Activated T-cell treated with anti-CD3 and anti-CD28 coated beads, Interleukin-2, amount 50 U/mL, for 72 hours (primary cell): ENCODE results near the gene TSHZ2. TPM values are rescaled to one million over a fixed set of nuclear protein-coding genes. Genes with fewer than 3 reads are reported as not detected.
A peak's percentile ranks its signal among the peaks of the same experiment; 100 is the strongest.

Source experiments
- ATAC-seq, 2 donors: fragments of 150-1000 bp; cut with Tn5 transposase; replicated peaks in 1 of 2; 2 replicates each; pipeline ENCODE4 v1.10.0; 2021; ENCODE audit warnings: moderate library complexity in 2 of 2, mild to moderate bottlenecking in 1 of 2
- DNase-seq, 2 donors: peaks; one replicate each; pipeline ENCODE4 v3.0.0; 2021 to 2022; ENCODE audit warnings: mixed read lengths in 1 of 2
- H3K27ac Mint-ChIP-seq: one replicate; pipeline ENCODE4 v1.8.0; 2022; ENCODE audit warnings: mild to moderate bottlenecking, moderate library complexity, mixed read lengths
- H3K27me3 Mint-ChIP-seq: one replicate; pipeline ENCODE4 v1.8.0; 2022; ENCODE audit warnings: low read depth, mixed read lengths
- H3K36me3 Mint-ChIP-seq, 2 donors: one replicate each; pipeline ENCODE4 v1.8.0; 2022; ENCODE audit warnings: mixed read lengths in 2 of 2, mild to moderate bottlenecking in 1 of 2; ENCODE audit not compliant: insufficient read depth in 2 of 2
- H3K4me1 Mint-ChIP-seq: one replicate; pipeline ENCODE4 v1.8.0; 2022; ENCODE audit warnings: low read depth, mixed read lengths
- H3K4me3 Mint-ChIP-seq, 2 donors: one replicate each; pipeline ENCODE4 v1.8.0; 2022; ENCODE audit warnings: mild to moderate bottlenecking in 2 of 2, mixed read lengths in 2 of 2, moderate library complexity in 2 of 2
- H3K9me3 Mint-ChIP-seq, 2 donors: one replicate each; pipeline ENCODE4 v1.8.0; 2022; ENCODE audit warnings: mixed read lengths in 2 of 2
- total RNA-seq, 2 donors: library from RNA; stranded (reverse); gene quantifications; one replicate each; pipeline ENCODE4 v1.2.3, GENCODE V29; 2022

Gene TSHZ2
- total RNA-seq, 2 donors from 2014 or later, result 29.3 to 56.7 TPM

DNA sequence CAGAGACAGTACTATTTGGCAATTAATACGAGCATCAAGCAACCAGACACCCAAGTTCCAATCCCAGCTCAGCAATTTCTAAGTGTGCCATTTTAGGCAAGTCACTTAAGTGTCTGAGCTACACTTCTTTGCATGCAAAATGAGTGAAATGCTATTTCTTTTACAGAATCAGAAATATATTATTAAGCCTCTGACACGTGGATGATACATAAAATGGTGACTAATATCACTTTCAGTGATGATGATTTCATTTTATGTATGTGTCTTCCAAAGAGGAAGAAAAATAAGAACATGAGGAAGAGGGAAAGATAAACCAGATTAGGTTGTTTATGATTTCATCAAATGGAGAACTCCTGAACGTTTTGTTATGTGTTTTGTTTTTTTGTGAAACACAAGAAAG lies 158.6 kb downstream of the TSHZ2 start:
- Mint-ChIP-seq H3K4me1 (peaks cover 44% of the 10 kb centered on the region), H3K36me3 (peaks cover 0 to 2% of the 10 kb centered on the region in 2 donors), H3K27me3 (peaks cover 9% of the 10 kb centered on the region), H3K4me3 (no peak overlapping the region), H3K27ac (no peak overlapping the region), H3K9me3 (no peaks in the 10 kb centered on the region)
- ATAC-seq (no peak), DNase-seq (no peak)

DNA sequence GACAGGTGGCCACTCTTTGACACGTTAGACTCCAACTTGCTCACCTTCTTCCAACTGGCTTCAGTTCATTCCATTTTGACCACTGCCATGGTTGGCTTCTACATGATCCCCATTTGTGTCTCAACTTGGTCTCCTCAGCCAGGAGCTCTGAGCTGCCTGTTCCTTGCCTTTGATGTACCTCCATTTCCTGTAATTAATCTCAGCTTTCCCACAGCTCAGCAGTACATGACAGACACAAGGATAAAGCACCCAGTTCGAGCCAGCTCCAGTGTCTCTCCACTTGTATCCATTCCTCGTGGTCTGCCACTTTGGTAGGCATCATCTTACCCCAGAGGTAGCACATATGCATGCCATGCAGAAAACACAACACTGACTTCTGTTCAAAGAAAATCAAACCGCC lies 161.0 kb downstream of the TSHZ2 start:
- ATAC-seq (no peak), DNase-seq (no peak)
- Mint-ChIP-seq H3K9me3 (no peaks in the 10 kb centered on the region), H3K4me3 (no peak overlapping the region), H3K27me3 (peaks cover 20% of the 10 kb centered on the region), H3K27ac (peak overlapping the region; percentile 1), H3K4me1 (peaks cover 28% of the 10 kb centered on the region), H3K36me3 (peaks cover 0 to 2% of the 10 kb centered on the region in 2 donors)

DNA sequence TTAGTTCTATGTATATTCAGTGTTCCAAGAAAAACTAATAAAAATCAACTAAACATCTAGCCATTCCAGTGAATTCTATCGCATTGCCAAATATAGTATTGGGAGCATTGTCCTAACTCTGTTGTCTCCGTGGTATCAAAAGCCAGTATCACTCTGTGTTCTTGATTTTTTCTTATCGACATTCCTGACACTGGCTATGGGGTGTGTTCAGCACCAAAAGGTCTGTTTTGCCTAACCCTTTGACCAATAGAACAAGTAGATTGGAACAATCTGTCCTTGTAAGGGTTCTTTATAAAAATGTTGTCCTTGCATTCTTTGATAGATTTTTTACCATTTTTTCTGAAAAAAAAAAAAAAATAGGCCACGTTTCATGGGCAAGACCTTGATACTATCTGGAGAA lies 161.5 kb downstream of the TSHZ2 start:
- Mint-ChIP-seq H3K27me3 (peaks cover 20% of the 10 kb centered on the region), H3K36me3 (peaks cover 0 to 2% of the 10 kb centered on the region in 2 donors), H3K4me1 (peaks cover 29% of the 10 kb centered on the region), H3K27ac (no peak overlapping the region), H3K9me3 (no peaks in the 10 kb centered on the region), H3K4me3 (no peak overlapping the region)
- DNase-seq (no peak), ATAC-seq (no peak)

DNA sequence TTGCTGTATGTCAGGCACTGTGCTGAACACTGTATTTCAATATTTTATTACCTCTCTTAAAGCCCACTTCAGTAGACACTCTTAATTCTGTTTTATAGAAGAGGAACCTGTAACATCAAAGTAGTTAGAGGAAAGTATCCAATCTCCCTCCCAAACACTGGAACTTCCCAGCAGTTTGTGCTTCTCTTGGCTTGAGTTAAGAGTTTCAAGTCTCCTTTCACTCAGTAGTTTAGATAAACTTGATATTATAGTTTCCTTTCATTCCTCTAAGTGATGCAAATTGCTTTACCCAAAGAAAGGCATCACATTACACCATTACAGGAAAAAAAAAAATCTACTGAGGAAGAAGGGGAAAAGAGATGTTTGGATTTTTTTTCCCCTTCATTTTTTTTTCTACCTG lies 164.3 kb downstream of the TSHZ2 start:
- DNase-seq, result no peak
- no peaks in the 10 kb centered on the region for H3K9me3 Mint-ChIP-seq
- ATAC-seq, result no peak
- peaks cover 20% of the 10 kb centered on the region for H3K27me3 Mint-ChIP-seq
- no peak overlapping the region for H3K27ac Mint-ChIP-seq
- H3K4me3 Mint-ChIP-seq, result no peak overlapping the region
- H3K36me3 Mint-ChIP-seq, result peaks cover 0 to 2% of the 10 kb centered on the region in 2 donors
- H3K4me1 Mint-ChIP-seq, result peaks cover 37% of the 10 kb centered on the region

DNA sequence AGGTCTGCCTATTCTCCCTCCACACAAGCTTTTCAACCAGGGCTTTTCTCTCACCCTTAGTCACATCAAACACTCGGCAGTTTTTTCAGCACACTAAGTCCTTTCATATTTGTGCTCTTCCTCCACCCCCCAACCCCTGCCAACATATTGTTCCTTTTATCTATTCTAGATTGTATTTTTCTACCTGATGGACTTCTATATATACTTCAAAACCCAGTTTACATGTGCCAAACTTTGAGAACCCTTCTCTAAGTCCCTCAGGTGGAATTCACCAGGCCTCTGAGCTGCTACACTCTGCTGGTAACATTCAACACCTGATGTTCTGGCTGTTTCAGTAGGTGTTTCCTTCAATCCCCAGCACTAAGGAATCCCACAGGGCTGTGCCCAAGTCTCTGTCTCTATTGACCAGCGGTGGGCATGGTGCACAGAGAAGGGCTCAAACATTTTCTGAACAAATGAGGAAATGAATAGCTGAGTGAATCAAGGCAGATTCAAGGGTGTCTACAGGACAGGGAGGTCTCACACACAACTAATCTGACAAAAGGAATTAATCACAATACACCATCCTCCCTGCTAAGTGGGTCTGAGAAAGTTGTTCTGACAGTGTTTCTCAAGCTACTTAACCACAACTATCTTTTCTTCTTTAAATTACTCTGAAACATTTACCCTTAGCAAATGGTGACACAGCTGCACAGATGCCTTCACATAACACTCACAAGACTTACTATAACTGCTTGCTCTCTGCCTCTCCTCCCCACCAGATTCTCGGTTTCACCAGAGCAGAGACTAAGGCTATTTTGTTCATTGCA lies 166.5 kb downstream of the TSHZ2 start:
- ATAC-seq (peak; percentile 91 to 94), DNase-seq (peak; percentile 33)
- H3K27ac Mint-ChIP-seq, result peak overlapping the region; percentile 72
- peaks cover 32% of the 10 kb centered on the region for H3K4me1 Mint-ChIP-seq
- H3K36me3 Mint-ChIP-seq, result peaks cover 2 to 3% of the 10 kb centered on the region in 2 donors
- H3K4me3 Mint-ChIP-seq, result peak overlapping the region; percentile 18 to 36
- H3K9me3 Mint-ChIP-seq, result peaks cover 0 to 5% of the 10 kb centered on the region in 2 donors
- H3K27me3 Mint-ChIP-seq, result peaks cover 10% of the 10 kb centered on the region

DNA sequence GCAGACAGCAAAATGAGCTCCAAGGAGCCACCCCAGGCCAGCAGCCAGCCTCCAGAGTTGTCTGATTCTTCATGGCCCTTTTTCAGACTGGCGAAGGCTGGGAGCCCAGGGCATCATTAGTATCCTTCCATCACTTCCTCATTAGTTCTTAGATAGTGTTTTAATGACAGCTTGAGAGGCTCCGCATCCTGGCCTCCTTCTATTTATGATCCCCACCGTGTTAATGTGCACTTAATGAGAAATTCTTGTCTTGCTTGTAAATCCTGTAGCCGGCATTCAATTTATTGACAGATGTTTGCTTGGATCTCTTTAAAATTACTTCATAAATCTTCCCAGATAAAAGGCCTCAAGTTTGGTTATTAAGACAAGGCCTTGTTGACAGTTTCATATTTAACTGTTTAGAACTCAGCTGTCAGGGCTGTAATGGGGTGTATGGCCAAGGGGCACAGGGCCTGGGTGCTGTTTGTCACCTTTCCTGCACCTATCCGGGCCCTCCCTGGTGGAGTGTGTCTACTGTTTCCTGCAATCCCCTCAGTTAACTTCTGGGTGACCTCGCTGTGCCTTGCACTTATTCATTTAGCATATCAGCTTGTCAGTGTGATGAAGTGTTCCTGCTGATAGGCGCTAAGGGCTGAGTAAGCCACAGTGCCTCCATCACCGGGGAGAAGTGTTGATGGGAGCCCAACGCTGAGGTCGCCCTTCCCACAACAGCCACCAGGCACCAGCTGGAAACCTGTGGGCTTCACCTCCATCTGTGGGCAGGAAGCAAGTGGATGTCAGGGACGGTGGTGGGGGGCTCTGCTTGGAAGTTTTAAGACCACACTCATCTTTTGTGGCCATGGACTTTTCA lies 169.3 kb downstream of the TSHZ2 start:
- peaks cover 45% of the 10 kb centered on the region for H3K4me1 Mint-ChIP-seq
- H3K36me3 Mint-ChIP-seq, result peaks cover 2 to 3% of the 10 kb centered on the region in 2 donors
- H3K4me3 Mint-ChIP-seq, result no peak overlapping the region
- H3K9me3 Mint-ChIP-seq, result peaks cover 0 to 5% of the 10 kb centered on the region in 2 donors
- ATAC-seq, result no peak
- peak overlapping the region; percentile 21 for H3K27ac Mint-ChIP-seq
- no peak for DNase-seq
- peaks cover 10% of the 10 kb centered on the region for H3K27me3 Mint-ChIP-seq

DNA sequence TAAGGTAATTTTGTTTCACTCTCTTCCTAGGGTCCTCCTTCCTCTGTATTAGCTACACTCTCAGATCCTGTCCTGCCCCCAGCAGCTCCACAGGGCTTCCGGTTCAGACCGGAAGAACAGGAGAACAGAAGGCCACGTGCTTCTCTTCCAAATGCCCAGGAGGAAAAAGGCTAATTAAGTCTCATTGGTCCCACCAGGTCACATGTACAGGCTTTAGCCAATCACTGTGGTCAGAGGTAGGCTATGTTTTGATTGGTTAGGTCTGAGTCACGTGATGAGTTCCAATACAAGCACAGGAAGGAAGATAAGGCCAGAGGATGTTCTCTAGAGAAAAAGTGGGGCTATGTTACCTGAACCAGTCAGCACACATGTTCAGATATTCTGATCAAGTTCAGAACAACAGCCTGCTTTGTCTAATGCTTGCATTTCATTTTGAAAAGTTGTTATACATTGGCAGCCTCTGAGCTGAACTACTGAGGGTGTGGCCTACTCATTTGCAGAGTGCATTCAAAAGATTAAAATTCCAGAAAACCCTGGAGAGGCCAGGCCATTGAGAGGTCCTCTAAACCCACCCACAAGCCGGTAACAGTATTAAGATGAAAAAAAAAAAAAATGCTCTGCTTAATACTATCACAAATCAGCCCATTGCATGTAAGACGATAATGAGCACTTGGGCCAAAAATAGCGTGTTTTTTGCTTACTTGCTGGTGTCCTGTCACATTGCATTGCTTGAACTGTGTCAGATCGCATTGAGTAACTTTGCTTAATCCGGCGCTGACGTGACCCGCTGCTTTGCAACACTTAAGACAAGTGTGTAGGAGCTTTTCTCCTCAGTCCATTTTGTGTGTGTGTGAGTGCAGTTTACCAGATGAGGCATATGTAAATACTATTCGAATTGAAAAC lies 170.3 kb downstream of the TSHZ2 start:
- peaks cover 54% of the 10 kb centered on the region for H3K4me1 Mint-ChIP-seq
- ATAC-seq (no peak), DNase-seq (no peak)
- H3K9me3 Mint-ChIP-seq, result peaks cover 0 to 5% of the 10 kb centered on the region in 2 donors
- H3K4me3 Mint-ChIP-seq, result no peak overlapping the region
- peaks cover 3% of the 10 kb centered on the region for H3K27me3 Mint-ChIP-seq
- H3K27ac Mint-ChIP-seq, result no peak overlapping the region
- peaks cover 2 to 3% of the 10 kb centered on the region in 2 donors for H3K36me3 Mint-ChIP-seq

DNA sequence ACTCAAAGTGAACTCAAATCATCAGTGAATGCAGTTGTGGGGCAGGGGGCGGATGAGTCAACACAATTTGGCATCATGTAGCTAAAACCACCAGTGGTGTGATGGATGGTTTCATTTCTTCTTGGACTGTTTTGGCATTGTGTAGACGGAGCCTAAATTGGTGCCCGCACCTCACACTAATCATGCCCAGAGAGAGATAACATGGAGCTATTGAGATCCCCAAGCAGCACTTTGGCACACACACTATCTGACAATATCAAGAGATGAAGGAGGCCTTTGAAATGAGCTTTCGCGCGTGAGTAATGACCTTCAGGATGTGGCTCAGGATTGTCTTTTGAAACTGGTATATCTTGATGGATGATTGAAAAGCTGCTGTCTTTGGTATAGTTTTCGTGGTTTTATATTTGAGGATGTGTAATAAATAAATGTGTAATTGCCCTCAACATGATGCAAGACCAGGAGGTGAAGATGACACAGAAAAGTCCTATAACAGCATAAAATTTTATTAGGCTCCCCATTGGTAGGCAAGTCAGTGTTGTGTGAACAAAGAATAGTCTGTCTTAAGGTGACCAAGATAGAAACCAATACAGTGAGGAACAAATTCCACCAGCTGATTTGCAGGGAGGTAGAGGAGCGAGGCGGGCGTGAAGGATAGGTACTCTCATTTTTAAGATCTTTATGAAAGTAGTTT lies 174.2 kb downstream of the TSHZ2 start:
- H3K4me3 Mint-ChIP-seq, result peak overlapping the region; percentile 46 to 68
- H3K9me3 Mint-ChIP-seq, result peaks cover 0 to 5% of the 10 kb centered on the region in 2 donors
- ATAC-seq, result peak; percentile 87
- H3K36me3 Mint-ChIP-seq, result peaks cover 2 to 3% of the 10 kb centered on the region in 2 donors
- H3K4me1 Mint-ChIP-seq, result peaks cover 59% of the 10 kb centered on the region
- DNase-seq, result peak; percentile 60 to 67
- peaks cover 8% of the 10 kb centered on the region for H3K27me3 Mint-ChIP-seq
- peak overlapping the region; percentile 90 for H3K27ac Mint-ChIP-seq

DNA sequence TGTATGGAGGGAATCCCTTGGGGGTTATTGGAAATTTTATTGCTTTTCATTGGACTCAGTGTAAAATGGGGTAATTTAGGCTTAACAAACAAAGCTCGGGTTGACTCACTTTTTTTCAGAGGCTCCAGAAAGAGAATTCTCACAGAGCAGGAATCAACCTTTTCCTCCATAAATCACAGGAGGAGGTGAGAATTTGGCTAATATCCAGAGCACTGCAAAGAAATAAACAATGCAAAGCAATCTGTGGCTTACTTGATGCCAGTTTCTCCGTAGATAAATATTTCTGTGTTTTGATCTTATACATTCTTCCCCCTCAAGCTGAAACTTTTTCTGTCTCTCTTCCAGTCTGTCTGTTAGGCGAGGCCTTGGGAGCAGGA lies 176.6 kb downstream of the TSHZ2 start:
- ATAC-seq (no peak), DNase-seq (no peak)
- Mint-ChIP-seq H3K4me3 (peak overlapping the region in 1 of 2 donors; percentile 69), H3K27me3 (peaks cover 8% of the 10 kb centered on the region), H3K9me3 (no peaks in the 10 kb centered on the region), H3K27ac (no peak overlapping the region), H3K36me3 (no peaks in the 10 kb centered on the region), H3K4me1 (peaks cover 54% of the 10 kb centered on the region)

DNA sequence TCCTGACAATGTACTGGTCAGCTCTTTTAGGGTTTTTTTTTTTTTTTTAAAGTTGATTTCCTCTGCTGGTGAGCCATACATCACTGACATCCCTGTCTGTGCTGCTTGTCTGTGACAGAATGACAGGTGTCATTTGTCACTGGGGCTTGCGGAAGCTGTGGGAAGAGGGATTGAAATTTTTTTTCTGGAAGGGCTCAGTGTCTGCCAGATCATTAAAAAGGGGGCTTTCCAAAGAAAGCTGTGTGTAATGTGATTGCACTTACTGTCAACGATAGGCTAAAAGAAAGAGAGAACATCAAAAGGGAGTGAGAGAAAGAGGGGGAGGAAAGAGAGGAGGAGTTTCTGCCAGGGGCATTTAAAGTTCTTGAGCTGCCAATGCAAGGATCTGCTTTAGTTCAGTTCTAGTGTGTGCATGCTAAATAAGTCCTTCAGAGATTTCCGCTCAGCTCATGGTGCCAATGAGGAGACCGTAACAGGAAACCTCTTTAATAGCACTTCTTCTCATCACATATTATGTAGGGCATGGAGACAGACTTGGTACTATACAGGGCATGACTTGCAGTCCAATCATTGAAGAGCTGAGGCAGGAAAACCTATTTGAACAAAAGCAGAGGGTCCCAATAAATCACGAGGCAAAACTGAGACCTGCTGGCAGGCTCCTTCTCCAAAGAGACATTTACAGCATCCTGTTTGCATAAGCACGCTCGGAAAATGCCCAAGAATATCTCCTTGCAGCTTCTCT lies 177.2 kb downstream of the TSHZ2 start:
- peaks cover 60% of the 10 kb centered on the region for H3K4me1 Mint-ChIP-seq
- H3K36me3 Mint-ChIP-seq, result no peaks in the 10 kb centered on the region
- no peak for DNase-seq
- H3K4me3 Mint-ChIP-seq, result peak overlapping the region; percentile 39 to 69
- peaks cover 8% of the 10 kb centered on the region for H3K27me3 Mint-ChIP-seq
- no peak for ATAC-seq
- H3K27ac Mint-ChIP-seq, result no peak overlapping the region
- no peaks in the 10 kb centered on the region for H3K9me3 Mint-ChIP-seq

DNA sequence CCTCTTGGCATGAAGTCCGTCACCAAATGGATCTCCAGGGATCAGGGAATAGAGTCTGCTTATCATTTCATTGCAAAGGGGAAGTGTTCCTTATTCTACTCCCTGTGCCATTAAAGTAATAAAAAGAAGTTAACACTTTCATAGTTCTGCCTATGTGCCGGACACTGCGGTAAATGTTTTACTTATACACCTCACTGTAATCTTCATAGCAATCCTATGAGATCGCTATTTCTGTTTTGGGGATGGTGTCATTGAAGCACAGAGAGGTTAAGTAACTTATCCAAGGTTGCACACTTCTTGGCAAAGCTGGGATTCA lies 177.7 kb downstream of the TSHZ2 start:
- ATAC-seq (no peak), DNase-seq (no peak)
- Mint-ChIP-seq H3K27me3 (peaks cover 10% of the 10 kb centered on the region), H3K9me3 (no peaks in the 10 kb centered on the region), H3K4me3 (no peak overlapping the region), H3K36me3 (no peaks in the 10 kb centered on the region), H3K4me1 (peaks cover 65% of the 10 kb centered on the region), H3K27ac (no peak overlapping the region)

DNA sequence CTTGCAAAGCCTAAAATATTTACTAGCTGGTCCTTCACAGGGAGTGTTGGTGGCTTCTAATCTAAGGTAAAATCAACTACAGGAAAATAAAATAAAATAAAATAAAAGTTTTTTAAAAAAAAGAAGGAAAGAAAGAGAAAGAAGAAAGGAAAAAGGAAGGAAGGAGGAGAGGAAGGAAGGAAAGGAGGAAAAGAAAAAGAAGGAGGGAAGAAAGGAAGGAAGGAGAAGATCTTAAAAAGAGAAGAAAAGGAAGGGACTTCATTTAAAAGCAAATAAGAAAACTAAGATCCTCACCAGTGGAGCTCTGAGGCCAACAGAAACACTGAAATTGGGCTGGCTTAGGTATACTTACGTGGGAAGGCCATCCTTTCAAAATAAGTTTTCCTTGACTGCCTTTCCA lies 178.4 kb downstream of the TSHZ2 start:
- peaks cover 0 to 1% of the 10 kb centered on the region in 2 donors for H3K36me3 Mint-ChIP-seq
- H3K4me1 Mint-ChIP-seq, result peaks cover 67% of the 10 kb centered on the region
- peaks cover 16% of the 10 kb centered on the region for H3K27me3 Mint-ChIP-seq
- H3K9me3 Mint-ChIP-seq, result no peaks in the 10 kb centered on the region
- ATAC-seq, result no peak
- no peak for DNase-seq
- H3K4me3 Mint-ChIP-seq, result no peak overlapping the region
- H3K27ac Mint-ChIP-seq, result no peak overlapping the region
